Endodermal cell (in vitro differentiated cells): Measurements from ENCODE around the gene AVPR1B. TPM values are rescaled to one million over a fixed set of nuclear protein-coding genes. Genes with fewer than 3 reads are reported as not detected.

Source experiments
- DNase-seq: peaks from one replicate; pipeline ENCODE4 v3.0.0-alpha.2; 2017
- H3K27ac ChIP-seq: 2 replicates; pipeline ENCODE4 v1.5.1; 2013; ENCODE audit warnings: mild to moderate bottlenecking, low read depth, low read length, moderate library complexity
- H3K27me3 ChIP-seq: 2 replicates; pipeline ENCODE4 v1.6.1; 2013; ENCODE audit warnings: mild to moderate bottlenecking, low read length, moderate library complexity; ENCODE audit not compliant: insufficient read depth, control insufficient read depth, poor library complexity, severe bottlenecking
- H3K36me3 ChIP-seq: 2 replicates; pipeline ENCODE4 v1.7.0; 2013; ENCODE audit warnings: mild to moderate bottlenecking, low read length, moderate library complexity; ENCODE audit not compliant: control insufficient read depth, insufficient read depth
- H3K4me1 ChIP-seq: one replicate; pipeline ENCODE4 v1.7.0; 2013; ENCODE audit warnings: low read length; ENCODE audit not compliant: control insufficient read depth, insufficient read depth
- H3K4me3 ChIP-seq: 2 replicates; pipeline ENCODE4 v1.5.1; 2013; ENCODE audit warnings: mild to moderate bottlenecking, low read length, moderate library complexity
- H3K9ac ChIP-seq: 2 replicates; pipeline ENCODE4 v1.6.1; 2013; ENCODE audit warnings: mild to moderate bottlenecking, low read length, moderate library complexity; ENCODE audit not compliant: poor library complexity, severe bottlenecking; ENCODE audit errors: extremely low read depth
- H3K9me3 ChIP-seq: 2 replicates; pipeline ENCODE4 v1.6.1; 2013; ENCODE audit warnings: mild to moderate bottlenecking, low read length, moderate library complexity; ENCODE audit not compliant: control insufficient read depth
- H3K27ac Mint-ChIP-seq: 2 replicates; pipeline ENCODE4 v1.8.0; 2020; ENCODE audit warnings: mixed read lengths
- H3K27me3 Mint-ChIP-seq: 2 replicates; pipeline ENCODE4 v1.8.0; 2021; ENCODE audit warnings: mild to moderate bottlenecking, mixed read lengths; ENCODE audit not compliant: insufficient read depth
- H3K36me3 Mint-ChIP-seq: 2 replicates; pipeline ENCODE4 v1.8.0; 2020; ENCODE audit warnings: low read depth, mixed read lengths
- H3K4me1 Mint-ChIP-seq: 2 replicates; pipeline ENCODE4 v1.8.0; 2020; ENCODE audit warnings: mixed read lengths
- H3K4me3 Mint-ChIP-seq: 2 replicates; pipeline ENCODE4 v1.8.0; 2020; ENCODE audit warnings: mild to moderate bottlenecking, moderate library complexity, mixed read lengths
- H3K9me3 Mint-ChIP-seq: 2 replicates; pipeline ENCODE4 v1.8.0; 2020; ENCODE audit warnings: mild to moderate bottlenecking, mixed read lengths
- WGBS, 2 experiments: methylation state at CpG; one replicate each; pipeline versions ENCODE4 v1.1.5 to v1.1.7; 2013; ENCODE audit warnings: missing lambda C conversion rate in 2 of 2, mixed read lengths in 1 of 2; ENCODE audit not compliant: insufficient coverage in 1 of 2, insufficient read length in 1 of 2; 5-methylcytosine and 5-hydroxymethylcytosine counted together
- total RNA-seq, 2 donors: library from RNA; stranded (reverse); fragmentation: NEBNext Ultra II Directional in 1 of 2; extraction: Animal tissue kit (Norgen Biotek cat#: 25700) in 1 of 2; gene quantifications; 2 replicates in 1 of 2; 3 replicates in 1 of 2; pipeline ENCODE4 v1.2.1, GENCODE V29; 2021
- TF ChIP-seq, protein P1 (sequence below): fragments of 200-600 bp; sonication (generic); conservative IDR thresholded peaks from 2 replicates; pipeline ENCODE4 v1.5.0; 2021; ENCODE audit warnings: antibody characterized with exemption, mild to moderate bottlenecking

Gene AVPR1B
- total RNA-seq, 2 donors from 2014 or later, result 0.11 TPM; not detected in 1

DNA sequence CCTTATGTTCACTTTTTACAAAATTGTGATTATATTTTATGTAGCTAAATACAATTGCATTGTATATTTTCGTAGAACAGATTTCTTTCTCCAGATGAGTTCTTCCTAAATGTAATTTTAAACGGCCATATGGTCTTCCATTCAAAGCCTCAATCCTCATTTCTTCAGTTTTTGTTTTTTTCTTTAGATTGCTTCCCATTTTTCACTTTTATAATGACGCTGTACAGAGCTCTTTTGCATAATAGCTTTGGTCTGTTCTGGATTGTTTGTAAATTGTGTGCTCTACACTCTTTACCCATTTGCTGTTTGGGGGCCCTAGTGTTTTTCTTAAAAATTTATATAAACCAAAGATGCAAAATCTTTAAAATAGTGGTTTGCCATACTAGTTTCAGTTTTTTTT, 27.8 kb downstream of the AVPR1B start:
- Mint-ChIP-seq H3K27me3 (no peaks in the 10 kb centered on the region), H3K4me1 (peaks cover 3% of the 10 kb centered on the region), H3K27ac (no peak overlapping the region), H3K9me3 (no peaks in the 10 kb centered on the region), H3K36me3 (no peaks in the 10 kb centered on the region), H3K4me3 (no peak overlapping the region)
- H3K27ac ChIP-seq, result no peak overlapping the region
- no peaks in the 10 kb centered on the region for H3K36me3 ChIP-seq
- no peak for DNase-seq
- TF ChIP-seq, protein P1, sequence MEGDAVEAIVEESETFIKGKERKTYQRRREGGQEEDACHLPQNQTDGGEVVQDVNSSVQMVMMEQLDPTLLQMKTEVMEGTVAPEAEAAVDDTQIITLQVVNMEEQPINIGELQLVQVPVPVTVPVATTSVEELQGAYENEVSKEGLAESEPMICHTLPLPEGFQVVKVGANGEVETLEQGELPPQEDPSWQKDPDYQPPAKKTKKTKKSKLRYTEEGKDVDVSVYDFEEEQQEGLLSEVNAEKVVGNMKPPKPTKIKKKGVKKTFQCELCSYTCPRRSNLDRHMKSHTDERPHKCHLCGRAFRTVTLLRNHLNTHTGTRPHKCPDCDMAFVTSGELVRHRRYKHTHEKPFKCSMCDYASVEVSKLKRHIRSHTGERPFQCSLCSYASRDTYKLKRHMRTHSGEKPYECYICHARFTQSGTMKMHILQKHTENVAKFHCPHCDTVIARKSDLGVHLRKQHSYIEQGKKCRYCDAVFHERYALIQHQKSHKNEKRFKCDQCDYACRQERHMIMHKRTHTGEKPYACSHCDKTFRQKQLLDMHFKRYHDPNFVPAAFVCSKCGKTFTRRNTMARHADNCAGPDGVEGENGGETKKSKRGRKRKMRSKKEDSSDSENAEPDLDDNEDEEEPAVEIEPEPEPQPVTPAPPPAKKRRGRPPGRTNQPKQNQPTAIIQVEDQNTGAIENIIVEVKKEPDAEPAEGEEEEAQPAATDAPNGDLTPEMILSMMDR, result no peak
- 88 to 98% methylated on average over 2 to 3 of the region's 3 CpGs for WGBS, 2 experiments
- H3K4me1 ChIP-seq, result no peaks in the 10 kb centered on the region
- H3K9me3 ChIP-seq, result no peaks in the 10 kb centered on the region
- no peak overlapping the region for H3K9ac ChIP-seq
- no peaks in the 10 kb centered on the region for H3K27me3 ChIP-seq
- no peak overlapping the region for H3K4me3 ChIP-seq

DNA sequence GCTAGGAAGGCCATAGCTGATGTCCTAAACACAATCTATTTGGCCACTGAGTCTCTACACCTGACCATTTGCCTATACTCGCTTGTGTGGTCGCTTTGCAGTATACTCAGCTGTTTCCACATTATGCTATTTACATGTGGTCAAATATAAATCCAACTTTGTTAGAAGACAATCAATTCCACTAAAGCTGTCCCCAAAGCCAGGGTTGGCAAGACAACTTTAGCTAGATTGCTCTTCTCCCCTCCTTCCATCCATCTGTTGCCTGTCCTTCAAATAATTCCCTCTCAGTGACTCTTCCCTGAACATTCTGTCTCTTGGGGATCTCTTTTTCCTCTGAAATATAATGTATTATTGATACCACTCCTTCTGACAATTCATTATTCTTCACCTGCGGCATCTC, 30.1 kb downstream of the AVPR1B start:
- H3K9me3 Mint-ChIP-seq, result no peaks in the 10 kb centered on the region
- no peaks in the 10 kb centered on the region for H3K27me3 Mint-ChIP-seq
- no peaks in the 10 kb centered on the region for H3K36me3 Mint-ChIP-seq
- DNase-seq, result no peak
- H3K36me3 ChIP-seq, result no peaks in the 10 kb centered on the region
- no peak overlapping the region for H3K4me3 Mint-ChIP-seq
- H3K9me3 ChIP-seq, result no peaks in the 10 kb centered on the region
- H3K27me3 ChIP-seq, result no peaks in the 10 kb centered on the region
- WGBS, 2 experiments, result 86 to 100% methylated on average over 1 to 3 of the region's 3 CpGs
- H3K27ac Mint-ChIP-seq, result no peak overlapping the region
- no peak overlapping the region for H3K9ac ChIP-seq
- TF ChIP-seq, protein P1, result no peak
- H3K4me3 ChIP-seq, result no peak overlapping the region
- H3K4me1 ChIP-seq, result no peaks in the 10 kb centered on the region
- H3K27ac ChIP-seq, result no peak overlapping the region
- H3K4me1 Mint-ChIP-seq, result no peaks in the 10 kb centered on the region

DNA sequence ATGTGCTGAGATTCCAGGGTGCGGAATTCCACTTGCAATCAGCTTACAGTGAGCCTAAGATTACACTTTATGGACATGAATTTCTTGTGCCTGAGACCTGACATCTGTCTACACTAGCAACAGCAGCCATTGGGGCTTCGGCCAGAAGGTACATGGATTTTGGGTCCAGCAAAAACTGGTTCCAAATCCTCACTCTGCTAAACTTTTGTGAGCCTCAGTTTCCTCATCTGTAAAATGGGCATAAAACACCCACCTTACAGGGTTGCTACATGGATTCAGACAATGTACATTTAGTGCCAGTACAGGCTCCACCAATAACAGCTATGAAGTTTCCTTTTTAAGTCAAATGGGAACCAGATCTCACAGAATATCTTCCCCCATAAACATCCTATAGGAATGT, 33.4 kb downstream of the AVPR1B start:
- Mint-ChIP-seq H3K27me3 (no peaks in the 10 kb centered on the region), H3K4me3 (no peak overlapping the region)
- H3K9me3 ChIP-seq, result no peaks in the 10 kb centered on the region

More for the DNA sequence above, 33.4 kb downstream of the AVPR1B start:
- H3K36me3 Mint-ChIP-seq, result no peaks in the 10 kb centered on the region
- WGBS, 2 experiments, result 88 to 96% methylated on average over 2 of the region's 2 CpGs
- H3K4me1 Mint-ChIP-seq, result no peaks in the 10 kb centered on the region
- H3K36me3 ChIP-seq, result no peaks in the 10 kb centered on the region
- H3K27me3 ChIP-seq, result no peaks in the 10 kb centered on the region
- DNase-seq, result no peak
- H3K9ac ChIP-seq, result no peak overlapping the region
- H3K4me1 ChIP-seq, result no peaks in the 10 kb centered on the region
- TF ChIP-seq, protein P1, result no peak
- no peak overlapping the region for H3K27ac ChIP-seq
- H3K27ac Mint-ChIP-seq, result no peak overlapping the region
- no peak overlapping the region for H3K4me3 ChIP-seq
- H3K9me3 Mint-ChIP-seq, result no peaks in the 10 kb centered on the region
